ENCODE results near the gene CYS1.

CYS1 gene

GRCh38 chr2:10065773-10066055, 14.5 kb downstream of the CYS1 start:
- DNase-seq (ENCODE audit: low spot score), result no peak
- in situ Hi-C loops (cut with MboI; ENCODE audit: low sequenced_read_pairs, unreplicated experiment), result no loop called here
- TF ChIP-seq CTCF (IDR thresholded peaks at IDR 0.05; ENCODE audit: borderline replicate concordance, control extremely low read depth, extremely low read depth, insufficient read depth, missing control alignments), result no peak

- DNase-seq (ENCODE audit: low spot score), result no peak
- in situ Hi-C loops (cut with MboI; ENCODE audit: low sequenced_read_pairs, unreplicated experiment), result no loop called here
- no peak for TF ChIP-seq CTCF (IDR thresholded peaks at IDR 0.05; ENCODE audit: borderline replicate concordance, control extremely low read depth, extremely low read depth, insufficient read depth, missing control alignments)
These were observed 15.1 kb downstream of the CYS1 start for GRCh38 chr2:10064932-10065772.

- TF ChIP-seq CTCF (IDR thresholded peaks at IDR 0.05; ENCODE audit: borderline replicate concordance, control extremely low read depth, extremely low read depth, insufficient read depth, missing control alignments), result no peak
- in situ Hi-C loops (cut with MboI; ENCODE audit: low sequenced_read_pairs, unreplicated experiment), result no loop called here
- no peak for DNase-seq (ENCODE audit: low spot score)
These were observed 16.6 kb downstream of the CYS1 start for GRCh38 chr2:10063566-10063965.

GRCh38 chr2:10062931-10063365, 17.3 kb downstream of the CYS1 start:
- TF ChIP-seq CTCF (IDR thresholded peaks at IDR 0.05; ENCODE audit: borderline replicate concordance, control extremely low read depth, extremely low read depth, insufficient read depth, missing control alignments), result no peak
- in situ Hi-C loops (cut with MboI; ENCODE audit: low sequenced_read_pairs, unreplicated experiment), result no loop called here
- DNase-seq (ENCODE audit: low spot score), result no peak

GRCh38 chr2:10061221-10061925, 18.8 kb downstream of the CYS1 start:
- no peak for DNase-seq (ENCODE audit: low spot score)
- no peak for TF ChIP-seq CTCF (IDR thresholded peaks at IDR 0.05; ENCODE audit: borderline replicate concordance, control extremely low read depth, extremely low read depth, insufficient read depth, missing control alignments)
- in situ Hi-C loops (cut with MboI; ENCODE audit: low sequenced_read_pairs, unreplicated experiment), result no loop called here

- no peak for TF ChIP-seq CTCF (IDR thresholded peaks at IDR 0.05; ENCODE audit: borderline replicate concordance, control extremely low read depth, extremely low read depth, insufficient read depth, missing control alignments)
- in situ Hi-C loops (cut with MboI; ENCODE audit: low sequenced_read_pairs, unreplicated experiment), result loop anchor here (10.0 kb wide), 1 partner anchor 245 kb away; no protein-coding TSS in a partner anchor
- DNase-seq (ENCODE audit: low spot score), result no peak
These were observed 20.5 kb downstream of the CYS1 start for GRCh38 chr2:10059552-10060335.
